GM18511 (cell line): ENCODE data around the gene ROBO2.

Source experiments
- ATAC-seq: cut with Tn5 transposase; IDR thresholded peaks from one replicate; pipeline ENCODE4 v1.9.1; 2021; ENCODE audit warnings: mild to moderate bottlenecking, moderate library complexity; ENCODE audit not compliant: unreplicated experiment

Gene ROBO2

GRCh38 chr3:77048186-77048585 lies 8.3 kb downstream of the ROBO2 start:
- no peak for ATAC-seq

DNA sequence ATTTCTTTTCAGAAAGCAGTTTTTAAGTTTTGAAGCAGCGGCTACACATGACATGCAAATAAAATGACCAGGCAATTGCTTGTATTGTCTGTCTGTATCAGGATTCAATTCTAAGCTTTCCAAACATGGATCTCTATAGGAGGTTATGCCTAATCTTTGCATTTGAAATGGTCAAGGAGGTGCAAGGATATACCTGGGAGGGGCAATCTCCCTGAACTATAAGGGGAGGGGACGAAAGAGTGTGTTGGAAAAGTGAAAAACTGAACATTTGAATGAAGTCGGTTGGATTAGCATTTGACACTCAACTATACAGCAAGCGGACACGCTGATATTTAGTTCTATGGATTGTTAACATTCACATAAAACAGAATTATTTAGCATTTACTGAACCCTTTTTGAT lies 11.7 kb downstream of the ROBO2 start:
- ATAC-seq = no peak

DNA sequence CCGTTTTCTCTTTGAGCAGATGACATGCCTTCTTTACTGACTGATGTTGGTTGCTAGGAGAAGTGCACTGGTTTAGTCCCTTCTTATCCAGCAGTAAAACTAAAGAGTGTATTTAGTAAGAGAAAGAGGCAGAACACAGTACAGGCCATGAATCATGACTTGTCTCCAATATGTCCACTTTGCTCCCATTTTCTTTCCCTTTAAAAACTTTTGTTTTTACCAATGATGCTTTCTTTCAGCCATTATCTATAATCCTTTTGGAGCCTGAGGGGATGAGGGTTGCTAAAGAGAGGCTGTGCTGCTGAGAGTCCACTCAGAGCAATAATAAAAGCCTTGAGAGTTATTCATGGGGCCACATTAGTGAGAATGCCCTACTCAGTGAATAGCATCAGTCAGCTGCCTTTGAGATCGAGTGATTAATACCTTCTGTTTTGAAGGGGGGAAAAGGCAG lies 12.2 kb downstream of the ROBO2 start:
- no peak for ATAC-seq

DNA sequence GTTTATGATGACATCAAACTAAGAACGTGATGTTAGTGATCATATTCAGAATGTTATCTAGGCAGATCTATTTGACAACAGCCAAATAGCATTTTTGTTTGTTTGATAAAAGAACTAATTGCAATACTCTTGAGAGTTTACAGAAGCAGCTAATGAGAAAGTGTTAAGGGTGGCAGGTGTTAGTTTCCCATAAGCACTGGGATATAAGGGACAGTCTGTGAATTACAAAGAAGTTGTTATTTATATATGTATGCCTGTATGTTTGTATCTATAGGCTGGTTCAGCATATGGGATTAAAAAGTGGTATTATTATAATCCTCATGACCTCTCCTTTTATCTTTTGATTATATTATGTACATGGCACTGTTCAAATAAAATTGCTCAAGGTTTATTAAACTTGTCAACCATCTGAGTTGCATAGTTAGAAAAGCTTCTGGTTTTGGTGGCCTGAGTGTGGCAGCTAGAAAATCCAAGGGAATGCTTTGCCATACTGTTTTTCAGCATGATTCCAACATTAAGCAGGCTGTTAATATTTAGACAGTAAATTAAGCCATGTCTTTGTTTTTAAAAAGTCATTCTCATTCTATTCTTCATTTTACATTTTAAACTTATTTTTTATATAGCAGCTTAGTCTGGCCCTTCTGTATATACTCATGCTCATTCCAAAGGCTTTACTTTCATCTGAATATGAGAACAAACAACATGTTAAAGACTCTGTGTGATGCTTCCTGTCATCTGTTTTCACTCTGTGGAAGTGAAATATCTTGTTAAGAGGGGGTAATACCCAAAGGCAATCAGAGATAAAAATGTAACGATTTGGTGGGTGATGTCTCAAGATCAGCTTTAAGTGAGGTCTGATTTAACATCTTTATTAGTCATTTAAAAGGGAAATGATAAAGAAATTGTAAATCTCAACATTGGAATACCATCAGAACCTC lies 13.1 kb downstream of the ROBO2 start:
- no peak for ATAC-seq

DNA sequence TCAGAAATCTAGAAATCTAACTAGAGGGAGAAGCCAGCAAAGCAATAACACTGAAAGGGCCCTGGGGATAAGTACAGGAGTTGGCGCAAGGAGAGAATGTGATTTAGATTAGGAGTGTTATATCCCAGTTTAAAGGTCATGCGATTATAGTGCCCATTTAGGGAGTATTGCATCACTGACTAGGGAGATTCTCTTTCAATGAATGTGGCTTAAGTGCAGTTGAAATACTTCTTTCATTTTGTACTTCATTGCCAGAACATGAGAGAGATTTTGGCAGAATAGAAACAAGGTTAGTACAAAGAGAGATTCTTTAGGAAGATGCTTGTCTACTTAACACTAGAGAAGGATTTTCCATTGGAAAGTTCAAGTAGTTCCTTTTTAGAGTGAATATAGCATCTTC lies 13.9 kb downstream of the ROBO2 start:
- no peak for ATAC-seq

DNA sequence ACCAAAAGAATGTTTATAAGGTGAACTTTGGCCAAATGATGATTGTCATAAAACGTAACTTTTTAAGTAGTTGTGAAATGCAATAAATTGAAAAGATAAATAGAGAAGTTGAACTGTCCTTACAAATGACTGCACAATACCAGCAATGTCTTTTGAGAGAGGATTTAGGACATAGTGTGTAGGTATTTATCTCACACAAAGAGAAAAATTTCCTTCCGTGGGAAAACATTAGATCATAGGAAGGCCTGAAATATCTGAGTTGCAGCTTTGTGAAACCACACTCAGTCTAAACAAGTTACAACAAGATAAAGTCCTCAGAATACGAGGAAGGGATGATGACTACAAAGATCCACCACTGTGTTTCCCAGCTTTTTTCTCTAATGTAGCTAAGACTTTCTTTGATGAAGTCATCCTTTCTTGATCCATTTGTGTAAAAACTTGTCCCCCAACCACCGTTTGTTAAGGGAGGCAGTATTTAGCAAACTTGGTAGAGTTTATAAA lies 16.0 kb downstream of the ROBO2 start:
- no peak for ATAC-seq

GRCh38 chr3:77059354-77059753 lies 19.5 kb downstream of the ROBO2 start:
- ATAC-seq = no peak

DNA sequence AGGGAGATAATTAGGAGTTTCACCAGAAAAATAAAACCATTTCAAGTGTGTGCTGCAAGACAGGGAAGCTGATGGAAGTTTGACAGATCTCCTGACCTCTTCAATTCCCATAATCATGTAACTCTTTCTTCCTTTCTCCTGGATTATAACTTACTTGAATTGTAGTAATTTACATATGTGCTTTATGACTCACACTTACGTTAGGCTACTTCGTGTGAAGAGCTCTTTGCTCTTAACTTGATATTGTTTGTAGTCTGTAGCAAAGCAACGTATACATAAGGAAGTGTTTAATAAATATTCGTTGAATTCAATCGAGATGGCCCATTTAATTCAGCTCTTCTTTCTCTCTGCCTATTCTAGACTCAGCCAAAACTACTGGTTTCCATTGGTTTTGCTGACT lies 23.5 kb downstream of the ROBO2 start:
- ATAC-seq = no peak

DNA sequence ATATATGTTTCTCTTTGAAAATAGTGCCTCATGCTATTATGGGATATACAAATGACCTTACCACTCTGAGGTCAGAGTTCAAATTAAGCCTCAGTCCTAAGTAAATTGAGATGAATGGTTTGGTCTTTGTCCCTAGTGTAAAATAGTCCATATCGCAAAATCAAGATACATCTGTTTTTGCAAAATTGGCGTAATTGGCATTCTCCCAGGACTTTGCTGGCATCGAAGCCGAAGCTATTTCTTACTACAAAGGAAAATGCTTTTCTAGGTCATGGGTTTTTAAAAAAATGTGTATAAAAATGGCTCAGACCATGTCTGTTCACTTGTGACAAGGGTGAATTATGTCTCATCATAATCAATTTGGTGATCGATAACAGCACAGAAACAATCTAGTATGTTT lies 25.9 kb downstream of the ROBO2 start:
- no peak for ATAC-seq

- ATAC-seq = no peak
Measured at GRCh38 chr3:77066829-77067228, 26.9 kb downstream of the ROBO2 start.

DNA sequence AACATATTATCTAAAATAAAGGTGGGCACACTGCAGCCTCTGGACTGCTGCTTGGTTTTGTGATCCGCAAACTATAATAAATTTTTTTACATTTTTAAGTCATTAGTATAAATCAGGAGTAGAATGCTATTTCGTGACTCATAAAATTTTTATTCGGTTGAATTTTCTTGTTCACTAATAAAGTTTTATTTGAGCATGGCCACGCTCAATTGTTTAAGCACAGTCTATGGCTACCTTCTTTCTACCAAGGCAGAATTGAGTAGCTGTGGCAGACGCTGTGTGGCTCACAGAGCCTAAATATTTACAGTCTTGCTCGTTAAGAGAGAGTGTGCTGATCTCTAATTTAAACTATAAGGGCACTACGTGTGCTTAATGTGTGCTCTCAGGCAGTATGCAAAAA lies 28.9 kb downstream of the ROBO2 start:
- ATAC-seq = no peak

GRCh38 chr3:77071364-77071763 lies 31.5 kb downstream of the ROBO2 start:
- ATAC-seq = no peak

DNA sequence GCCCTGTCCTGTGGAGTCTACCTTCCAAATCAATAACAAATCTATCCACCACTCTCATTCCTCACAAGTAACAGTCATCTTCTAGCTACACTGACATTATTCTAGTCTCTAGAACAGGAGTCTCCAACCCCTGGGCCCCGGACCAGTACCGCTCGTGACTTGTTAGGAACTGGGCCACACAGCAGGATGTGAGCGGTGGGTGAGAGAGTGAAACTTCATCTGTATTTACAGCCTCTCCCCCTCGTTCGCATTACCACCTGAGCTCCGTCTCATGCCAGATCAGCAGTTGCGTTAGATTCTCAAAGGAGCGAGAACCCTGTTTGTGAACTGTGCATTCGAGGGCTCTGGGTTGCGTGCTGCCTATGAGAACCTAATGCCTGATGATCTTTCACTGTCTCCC lies 31.9 kb downstream of the ROBO2 start:
- ATAC-seq = no peak

DNA sequence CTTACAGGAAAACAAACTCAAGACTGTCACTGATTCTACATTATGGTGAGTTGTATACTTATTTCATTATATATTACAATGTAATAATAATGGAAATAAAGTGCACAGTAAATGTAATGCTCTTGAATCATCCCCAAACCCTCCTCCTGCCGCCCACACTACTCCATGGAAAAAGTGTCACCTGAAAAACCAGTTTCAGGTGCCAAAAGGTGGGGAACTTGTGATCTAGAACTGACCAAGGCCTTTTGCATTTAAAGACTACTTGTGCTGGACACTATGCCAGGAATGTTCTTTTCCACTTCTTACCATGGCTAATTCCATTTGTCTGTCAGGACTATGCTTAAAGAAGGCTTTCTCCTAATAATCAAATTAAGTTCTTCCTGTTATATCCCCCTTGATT lies 32.3 kb downstream of the ROBO2 start:
- ATAC-seq = no peak

- ATAC-seq = no peak
Measured at GRCh38 chr3:77078279-77078678, 38.4 kb downstream of the ROBO2 start.

- no peak for ATAC-seq
Measured at GRCh38 chr3:77079988-77080610, 40.2 kb downstream of the ROBO2 start.

- no peak for ATAC-seq
Measured at GRCh38 chr3:77081240-77081661, 41.4 kb downstream of the ROBO2 start.

- ATAC-seq = no peak
Measured at GRCh38 chr3:77084511-77084910, 44.6 kb downstream of the ROBO2 start.

- no peak for ATAC-seq
Measured at GRCh38 chr3:77086408-77086807, 46.5 kb downstream of the ROBO2 start.

- no peak for ATAC-seq
Measured at GRCh38 chr3:77091809-77092208, 51.9 kb downstream of the ROBO2 start.

DNA sequence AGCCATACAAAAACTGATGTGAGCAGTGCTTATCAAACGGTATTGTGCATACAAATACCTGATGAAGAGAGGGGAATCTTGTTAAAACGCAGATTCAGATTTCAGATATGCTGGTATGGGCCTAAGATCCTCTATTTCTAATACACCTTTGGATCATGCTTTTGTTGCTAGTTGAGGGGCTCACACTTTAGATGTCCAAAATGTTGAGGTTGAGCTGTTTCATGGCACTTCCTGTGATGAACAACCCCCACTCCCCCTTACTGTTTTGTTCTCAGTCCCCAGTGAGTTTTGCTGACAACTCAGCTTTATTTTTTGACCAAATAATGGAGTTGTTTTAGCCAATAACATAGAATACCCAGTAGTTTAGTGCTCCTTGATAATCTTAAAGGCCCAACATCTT lies 53.2 kb downstream of the ROBO2 start:
- no peak for ATAC-seq

DNA sequence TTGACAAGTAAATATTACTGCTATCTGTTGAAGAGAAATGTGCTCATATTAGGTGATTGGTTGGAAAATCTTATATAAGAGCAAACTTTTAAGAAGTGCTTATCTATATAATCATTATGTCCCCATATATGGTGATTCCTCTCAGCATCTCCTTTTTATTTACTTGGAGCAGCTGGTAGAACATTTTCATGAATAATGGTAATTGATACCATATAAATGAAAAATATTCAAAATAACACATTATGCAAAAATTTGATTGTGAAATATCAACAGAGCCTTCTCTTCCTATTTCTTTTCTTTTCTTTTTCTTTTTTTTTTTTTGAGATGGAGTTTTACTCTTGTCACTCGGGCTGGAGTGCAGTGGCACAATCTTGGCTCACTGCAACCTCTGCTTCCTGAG lies 56.2 kb downstream of the ROBO2 start:
- ATAC-seq = no peak
